Mucosa of gallbladder (tissue), 1 donor: ENCODE results near the gene EML1. TPM values are rescaled to one million over a fixed set of nuclear protein-coding genes. Genes with fewer than 3 reads are reported as not detected.
"Not testable (repeated sequence)": the region's sequence is repeated elsewhere in the genome, so short reads cannot be mapped to it uniquely, and the experiment has no call there.

Experiments used
- DNase-seq: peaks from one replicate; pipeline ENCODE4 v3.0.0-alpha.2; 2020; ENCODE audit warnings: low spot score
- total RNA-seq: library from RNA; stranded (reverse); gene quantifications from one replicate; pipeline ENCODE4 v1.2.1, GENCODE V29; 2021
- donor health status: DM: no; HTN: no; CAD: no.

The EML1 gene
- total RNA-seq, 1 donor from 2014 or later = 49.9 TPM

DNA sequence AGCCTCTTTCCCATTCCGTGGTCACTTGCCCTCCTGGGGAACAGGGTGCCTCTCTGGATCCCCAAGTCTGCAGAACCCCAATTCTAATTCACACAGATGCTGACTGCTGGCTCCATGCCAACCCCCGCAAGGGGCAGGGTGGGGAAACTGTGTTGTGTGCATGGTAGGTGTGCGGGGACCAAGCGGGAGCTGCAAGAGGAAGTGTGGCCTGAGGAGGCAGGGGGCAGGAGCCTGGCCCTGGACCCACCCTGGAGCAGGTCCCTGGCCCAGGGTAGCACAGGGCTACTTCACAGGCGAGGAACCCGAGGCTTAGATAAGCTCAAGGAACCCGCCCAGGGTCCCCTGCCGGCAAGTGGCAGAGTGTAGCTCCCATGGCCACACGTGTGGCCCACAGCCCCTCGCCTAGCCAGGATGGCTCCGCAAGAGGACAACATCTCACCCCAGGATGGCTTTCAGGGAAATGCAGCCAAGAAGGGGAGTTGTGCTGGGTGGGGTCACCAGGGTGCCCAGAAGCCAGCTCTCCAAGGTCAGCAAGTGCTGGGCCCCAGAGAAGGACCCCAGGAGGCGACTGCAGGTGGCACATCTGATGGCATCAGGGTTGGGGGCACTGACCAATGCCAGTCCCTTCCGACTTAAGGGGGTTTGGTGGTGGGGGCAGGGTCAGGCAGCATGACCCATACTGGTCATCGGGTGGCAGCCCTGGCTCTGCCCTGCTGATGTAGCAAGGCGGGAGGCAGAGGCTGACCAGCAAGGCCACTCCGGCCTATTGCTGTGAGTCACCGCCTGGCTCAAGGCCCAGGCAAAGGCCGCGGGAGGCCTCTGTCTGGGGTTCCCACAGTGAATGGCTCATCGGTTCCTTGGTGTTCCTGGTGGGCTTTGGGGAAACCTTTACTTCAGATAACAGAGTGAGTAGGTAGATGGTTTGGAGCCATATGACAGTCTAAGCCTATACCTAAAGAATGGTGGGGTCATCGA is 37.3 kb upstream of the EML1 start:
- DNase-seq = peak; percentile 74

DNA sequence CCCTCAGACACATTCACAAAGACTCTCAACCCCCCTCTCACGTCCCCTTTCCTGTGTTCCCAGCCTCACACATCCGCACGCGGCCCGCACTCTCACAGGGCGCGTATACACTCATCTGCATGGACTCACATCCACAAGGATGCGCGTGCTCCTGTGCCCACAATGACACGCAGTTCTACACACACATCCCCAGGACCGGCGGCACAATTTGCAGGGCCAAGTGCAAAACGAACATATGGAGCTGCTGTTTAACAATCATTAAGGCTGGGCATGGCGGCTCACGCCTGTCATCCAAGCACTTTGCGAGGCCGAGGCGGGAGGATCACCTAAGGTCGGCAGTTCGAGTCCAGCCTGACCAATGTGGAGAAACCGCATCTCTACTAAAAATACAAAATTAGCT is 36.4 kb upstream of the EML1 start:
- DNase-seq = no peak

DNA sequence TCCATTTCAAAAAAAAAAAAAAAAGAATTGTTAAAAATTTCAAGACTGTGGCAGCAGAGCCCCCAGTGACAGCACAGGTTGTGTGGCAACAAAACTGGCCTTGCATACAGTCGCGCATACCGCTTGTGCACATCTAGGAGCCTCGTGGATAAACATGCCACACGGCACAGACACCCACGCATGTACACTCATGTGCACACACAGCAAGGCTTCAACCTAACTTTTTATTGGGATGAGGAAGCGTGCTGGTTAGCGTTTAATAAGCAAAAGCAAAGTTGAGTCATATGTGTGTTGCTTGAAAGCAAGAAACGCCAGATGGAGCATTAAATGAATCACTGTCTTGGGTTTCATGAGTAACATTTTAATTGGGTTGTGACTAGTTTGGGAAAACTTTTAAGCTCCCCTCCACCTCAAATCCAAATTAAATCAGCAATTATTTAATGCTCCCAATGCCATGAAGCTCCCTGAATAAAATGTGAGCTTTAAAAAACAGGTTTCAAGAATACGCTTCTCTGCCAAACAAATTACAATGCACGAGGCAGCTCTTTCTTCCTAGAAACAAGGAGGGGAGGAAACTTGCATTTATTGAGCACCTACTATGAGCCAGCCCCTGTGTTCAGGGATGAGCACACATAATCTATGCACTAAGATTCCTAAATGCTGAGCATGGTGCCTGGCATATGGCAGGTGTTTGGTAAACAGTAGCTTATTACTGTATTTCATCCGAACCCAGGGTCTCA is 35.7 kb upstream of the EML1 start:
- DNase-seq = no peak

DNA sequence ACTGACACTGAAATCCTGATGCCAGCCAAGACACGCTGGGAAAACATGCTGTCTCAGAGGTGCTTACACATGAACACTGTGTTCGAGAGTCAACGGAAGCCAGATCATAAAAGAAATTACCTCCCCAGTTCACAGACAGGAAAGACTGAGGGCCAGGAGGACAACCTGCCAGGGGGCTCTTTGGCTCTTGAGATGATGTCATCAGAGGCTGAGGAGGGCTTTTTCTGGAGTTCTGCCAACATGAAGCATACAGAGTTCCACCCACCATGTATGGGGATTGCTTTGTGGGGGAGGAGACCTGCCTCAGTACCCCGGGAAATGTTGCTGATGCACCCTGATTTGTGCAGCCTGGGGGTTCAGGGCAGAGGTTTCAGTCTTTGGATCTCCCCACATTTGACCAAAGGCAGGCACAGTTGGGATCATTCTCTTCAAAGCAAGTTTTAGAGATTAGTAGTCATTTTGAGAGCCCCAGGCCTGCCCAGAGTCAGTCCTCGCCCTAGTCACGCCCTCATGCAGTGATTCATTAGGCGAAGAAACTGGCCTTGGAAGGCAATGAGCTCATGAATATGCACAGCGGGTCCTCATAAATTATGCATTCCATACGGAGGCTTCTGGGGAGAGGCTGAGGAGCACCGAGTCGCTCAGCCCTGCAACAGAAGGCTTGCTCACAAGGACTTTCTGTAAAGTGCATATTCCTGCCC is 34.9 kb upstream of the EML1 start:
- DNase-seq = no peak

DNA sequence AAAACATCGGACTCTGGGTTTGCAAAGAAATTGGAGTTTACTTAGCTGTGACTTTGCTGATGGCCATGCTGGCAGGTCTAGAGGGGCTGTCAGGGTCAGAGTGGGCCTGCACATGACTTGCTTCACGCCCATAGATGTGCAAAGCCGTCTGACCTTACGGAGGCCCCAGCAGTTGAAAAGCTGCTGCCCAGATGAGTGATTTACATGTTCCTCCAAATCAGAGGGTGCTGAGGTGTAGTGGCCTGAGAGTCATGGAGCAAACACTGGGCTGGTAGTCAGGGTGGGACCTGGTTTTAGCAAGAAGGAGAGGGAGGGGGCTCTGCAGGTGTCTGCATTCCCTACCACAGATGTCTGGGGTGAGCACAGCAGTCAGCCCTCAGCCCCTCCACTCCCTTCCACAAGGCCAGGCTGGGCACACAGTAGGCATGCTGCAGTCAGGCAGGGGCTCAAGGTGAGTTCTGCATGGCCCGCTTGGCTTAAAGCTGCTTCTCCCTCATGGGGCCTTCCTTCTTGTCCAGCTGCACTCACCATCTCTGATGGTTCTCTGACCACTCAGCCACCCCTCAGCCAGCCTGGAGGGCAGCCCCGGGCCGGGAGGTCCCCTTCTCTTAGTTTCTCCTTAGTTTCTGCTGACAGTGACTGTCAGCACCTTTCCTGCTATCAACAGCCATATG is 34.2 kb upstream of the EML1 start:
- no peak for DNase-seq

DNA sequence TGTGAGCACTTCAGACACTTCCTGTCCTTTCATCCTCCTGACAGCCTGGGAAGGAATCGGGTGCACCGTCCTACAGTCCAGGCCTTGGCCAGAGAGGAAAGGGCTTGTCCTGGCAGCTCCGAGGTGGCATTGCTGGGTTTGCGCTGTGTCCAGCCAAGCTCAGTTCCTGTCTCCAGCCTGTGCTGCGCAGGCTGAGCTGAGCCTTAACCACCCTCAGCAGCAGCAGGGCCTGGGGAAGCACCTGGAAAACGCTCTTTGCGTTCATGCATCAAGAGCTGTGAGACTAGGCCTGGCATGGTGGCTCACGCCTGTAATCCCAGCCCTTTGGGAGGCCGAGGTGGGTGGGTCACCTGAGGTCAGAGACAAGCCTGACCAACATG is 33.7 kb upstream of the EML1 start:
- DNase-seq = no peak

DNA sequence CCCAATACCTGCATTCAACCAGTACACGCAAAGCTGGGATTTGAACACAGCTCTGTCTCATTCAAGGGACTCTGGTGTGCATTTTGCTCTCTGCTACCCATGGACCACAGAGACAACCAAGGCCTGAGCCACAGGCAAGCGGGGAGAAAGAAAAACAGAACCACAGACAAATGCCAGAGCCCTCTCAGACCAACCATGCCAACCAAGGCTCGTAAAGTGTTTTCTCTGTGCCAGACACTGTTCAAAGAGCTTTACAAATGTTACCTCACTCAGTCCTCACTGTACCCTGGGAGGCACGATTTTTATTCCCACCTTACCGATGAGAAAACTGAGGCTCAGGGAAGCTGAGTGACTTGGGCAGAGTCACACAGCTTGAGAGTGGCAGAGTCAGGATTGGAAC is 32.4 kb upstream of the EML1 start:
- DNase-seq = no peak

DNA sequence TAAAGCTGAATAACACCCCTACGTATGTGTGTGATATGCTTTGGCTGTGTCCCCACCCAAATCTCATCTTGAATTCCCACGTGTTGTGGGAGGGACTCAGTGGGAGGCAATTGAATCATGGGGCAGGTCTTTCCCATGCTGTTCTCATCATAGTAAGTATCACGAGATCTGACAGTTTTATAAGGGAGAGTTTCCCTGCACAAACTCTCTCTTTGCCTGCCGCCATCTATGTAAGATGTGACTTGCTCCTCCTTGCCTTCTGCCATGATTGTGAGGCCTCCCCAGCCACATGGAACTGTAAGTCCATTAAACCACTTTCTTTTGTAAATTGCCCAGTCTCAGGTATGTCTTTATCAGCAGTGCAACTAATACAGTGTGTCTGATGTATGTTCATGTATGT is 30.3 kb upstream of the EML1 start:
- not testable (repeated sequence) for DNase-seq

DNA sequence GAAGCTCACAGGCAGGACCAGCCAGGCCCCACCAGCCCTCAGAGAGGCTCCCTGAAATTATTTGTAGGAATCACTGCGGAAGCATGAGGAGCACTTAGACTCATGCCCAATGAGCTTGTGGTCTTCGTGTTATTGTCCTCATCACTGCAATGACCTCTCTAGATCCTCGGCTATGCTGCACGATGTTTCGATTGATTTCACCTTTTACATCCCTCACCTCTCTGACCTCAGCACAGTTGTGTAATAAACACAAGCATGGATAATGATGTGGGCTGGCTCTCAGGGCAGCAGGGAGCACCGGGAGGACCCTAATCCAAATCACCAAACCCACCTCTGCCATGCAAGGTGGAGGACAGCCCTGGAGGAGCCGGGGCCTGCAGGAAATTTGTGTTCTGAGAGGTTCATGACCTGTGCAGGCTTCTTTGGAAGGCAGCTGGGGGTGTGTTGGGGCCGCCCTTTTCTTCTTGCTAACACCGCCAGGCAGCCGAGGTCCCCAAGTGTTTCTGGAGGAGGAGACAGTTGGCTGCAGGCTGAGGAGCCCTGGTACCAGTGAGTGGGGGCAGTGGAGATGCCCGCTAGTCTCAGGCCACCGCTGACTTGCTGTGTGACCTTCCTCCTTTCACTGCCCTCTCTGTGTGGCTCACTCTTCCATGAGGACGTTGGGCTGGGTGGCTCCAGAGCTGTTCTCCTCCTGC is 29.5 kb upstream of the EML1 start:
- DNase-seq = no peak

DNA sequence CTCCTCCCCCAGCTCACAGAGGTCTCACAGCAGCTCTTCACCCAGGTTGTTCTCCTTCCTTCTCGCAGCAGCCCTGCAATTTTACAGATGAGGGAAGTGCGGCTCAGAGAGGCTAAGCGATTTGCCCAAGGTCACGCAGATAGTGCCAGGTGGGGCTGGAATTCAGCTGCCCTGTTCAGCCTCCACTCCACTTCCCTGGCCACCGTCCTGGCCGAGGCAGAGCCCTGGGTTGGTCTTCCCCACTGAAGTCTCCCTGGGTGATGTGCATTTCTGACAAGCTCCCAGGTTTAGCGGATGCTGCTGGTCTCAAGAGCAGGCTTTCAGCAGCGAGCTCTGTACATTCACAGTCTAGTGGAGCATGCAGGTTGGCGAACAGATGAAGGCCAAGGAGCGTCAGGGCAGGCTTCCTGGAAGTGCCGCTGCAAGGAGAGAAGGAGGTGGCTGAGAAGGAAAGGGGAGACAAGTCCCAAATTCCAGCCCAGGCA is 28.9 kb upstream of the EML1 start:
- DNase-seq = no peak

DNA sequence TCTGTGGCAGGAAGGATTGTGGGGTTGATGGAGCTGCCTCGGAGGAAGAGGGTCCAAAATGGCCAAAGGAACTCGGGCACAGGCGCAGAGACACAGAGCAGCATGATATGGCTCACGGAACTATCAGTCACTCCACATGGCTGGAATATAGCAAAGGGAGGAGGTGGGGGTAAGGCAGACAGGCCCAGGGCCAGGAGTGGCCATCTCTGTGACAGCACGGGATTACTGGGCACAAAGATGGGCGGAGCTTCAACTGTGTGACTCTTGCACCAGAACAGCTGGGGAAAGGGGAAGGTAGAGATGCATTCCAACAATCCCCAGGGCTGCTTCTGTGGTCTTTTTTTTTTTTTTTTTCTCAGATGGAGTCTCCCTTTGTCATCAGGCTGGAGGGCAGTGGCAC is 24.8 kb upstream of the EML1 start:
- no peak for DNase-seq

DNA sequence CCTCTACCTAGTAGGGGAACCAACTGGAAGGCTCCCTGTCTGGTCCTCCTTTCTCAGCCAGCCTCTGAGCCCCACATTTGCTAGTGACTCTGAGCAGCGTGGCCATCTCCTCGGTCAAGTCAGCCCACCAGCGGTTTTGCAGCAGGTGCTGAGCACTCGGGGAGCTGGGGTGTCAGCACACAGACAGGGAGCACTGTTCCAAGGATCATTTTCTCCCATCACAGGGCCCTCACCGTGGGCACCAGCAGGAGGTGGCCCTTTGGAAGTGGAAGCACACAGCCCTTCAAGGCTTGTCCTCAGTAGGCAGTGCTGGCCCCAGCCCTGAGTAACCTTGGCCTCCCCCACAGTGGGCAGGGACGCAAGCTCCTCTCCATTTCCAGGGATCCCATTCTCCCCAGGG is 24.1 kb upstream of the EML1 start:
- no peak for DNase-seq

DNA sequence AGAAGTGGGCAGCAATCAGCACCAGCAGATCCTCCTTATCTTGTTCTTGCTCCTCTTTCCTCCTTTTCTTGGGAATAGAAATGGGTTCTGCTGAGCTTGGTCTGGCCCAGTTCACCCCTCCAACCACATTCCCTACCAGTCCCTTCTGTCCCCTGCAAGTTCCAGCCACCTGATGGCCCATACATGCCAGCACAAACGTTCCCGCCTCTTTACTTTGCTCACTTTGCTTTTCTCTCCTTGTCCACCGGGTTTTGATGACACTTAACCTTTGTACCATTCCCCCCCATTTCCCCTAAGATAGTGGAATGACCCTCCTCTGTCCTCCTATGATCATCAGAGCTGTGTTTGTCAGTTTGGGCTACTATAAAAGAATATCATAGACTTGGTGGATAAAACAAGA is 23.4 kb upstream of the EML1 start:
- no peak for DNase-seq

DNA sequence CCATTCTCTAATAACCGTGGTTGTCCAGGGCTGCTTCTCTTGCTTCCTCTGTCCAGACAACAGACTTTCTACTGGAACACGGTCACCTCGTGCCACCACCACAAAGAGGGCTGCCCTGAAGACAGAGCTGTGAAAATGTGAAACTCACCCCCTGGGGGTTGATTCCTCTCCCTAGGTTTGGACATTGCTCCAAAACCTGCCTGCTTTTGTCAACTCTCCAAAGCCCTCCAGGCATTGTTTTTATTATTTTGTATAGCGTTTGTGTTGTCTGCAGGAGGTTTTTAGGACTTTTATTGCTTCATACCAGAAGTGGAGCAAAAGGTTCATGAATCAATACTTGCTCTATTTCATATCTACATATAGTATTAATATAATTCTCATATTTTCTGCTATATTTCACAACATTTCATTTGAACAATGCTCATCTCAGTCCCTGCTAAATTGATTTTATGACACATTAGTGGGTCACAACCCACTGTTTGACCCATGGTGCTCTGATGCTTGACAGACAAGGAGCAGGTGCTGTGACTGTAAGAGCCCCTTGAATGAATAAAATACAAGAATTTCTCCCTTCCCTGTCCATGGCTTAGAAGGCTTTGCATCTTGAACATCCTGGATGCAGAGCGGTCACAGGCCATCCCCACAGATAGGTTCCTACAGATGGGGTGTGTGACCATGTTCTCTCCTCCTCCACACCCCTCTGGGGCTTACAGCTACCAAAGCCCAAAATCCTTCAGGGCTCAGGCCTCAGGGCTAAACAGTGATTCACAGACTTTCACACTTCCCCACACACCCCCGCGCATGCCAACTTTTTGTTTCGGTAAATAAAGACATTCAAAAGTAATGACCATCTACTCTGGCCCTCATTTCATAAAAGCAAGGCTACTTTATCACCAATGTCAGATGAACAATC is 20.6 kb upstream of the EML1 start:
- no peak for DNase-seq

DNA sequence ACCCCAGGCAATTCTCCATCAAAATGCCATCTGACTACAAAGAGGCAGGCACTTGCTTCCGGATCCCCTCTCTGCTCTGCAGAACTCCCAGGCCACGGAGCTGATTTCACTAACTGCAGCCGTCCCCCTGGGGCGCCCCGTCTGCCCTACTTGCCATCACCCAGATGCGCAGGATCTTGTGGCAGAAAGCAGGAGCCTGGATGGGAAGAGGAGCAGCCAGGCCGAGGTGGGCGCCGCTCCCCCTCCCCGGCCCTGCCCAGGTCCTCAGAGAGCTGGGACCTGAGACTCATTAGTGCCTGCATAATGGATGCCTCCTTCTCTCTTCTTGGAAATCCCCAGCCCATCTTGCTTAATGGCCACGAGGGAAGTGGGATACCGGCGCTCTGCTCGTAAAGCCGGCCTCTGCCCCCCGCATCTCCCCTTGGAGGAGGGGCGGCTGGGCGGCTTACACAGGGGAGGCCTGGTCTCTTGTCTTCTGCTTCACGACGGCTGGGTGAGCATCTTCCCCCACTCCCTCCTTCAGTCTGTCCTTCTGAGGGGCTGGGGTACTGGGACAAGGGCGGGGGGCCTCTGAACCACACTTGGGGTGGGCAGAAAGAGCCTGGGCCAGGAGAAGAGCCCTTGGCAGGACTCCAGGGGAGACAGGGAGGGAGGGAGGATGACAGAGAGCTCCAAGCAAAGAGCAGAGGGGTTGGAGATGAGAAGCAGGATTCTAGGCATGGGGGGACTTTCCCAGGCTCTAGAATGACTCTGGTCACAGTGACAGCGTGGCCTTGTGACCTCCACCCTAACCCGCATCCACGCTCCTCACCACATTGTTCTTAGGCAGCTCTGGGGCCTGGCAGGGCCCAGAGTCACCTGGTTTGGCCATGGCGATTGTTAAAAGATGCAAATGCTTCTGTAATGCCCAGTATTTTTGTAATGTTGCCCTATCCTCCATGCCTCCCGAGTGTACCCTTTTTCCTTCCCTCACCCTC is 19.4 kb upstream of the EML1 start:
- DNase-seq = no peak

DNA sequence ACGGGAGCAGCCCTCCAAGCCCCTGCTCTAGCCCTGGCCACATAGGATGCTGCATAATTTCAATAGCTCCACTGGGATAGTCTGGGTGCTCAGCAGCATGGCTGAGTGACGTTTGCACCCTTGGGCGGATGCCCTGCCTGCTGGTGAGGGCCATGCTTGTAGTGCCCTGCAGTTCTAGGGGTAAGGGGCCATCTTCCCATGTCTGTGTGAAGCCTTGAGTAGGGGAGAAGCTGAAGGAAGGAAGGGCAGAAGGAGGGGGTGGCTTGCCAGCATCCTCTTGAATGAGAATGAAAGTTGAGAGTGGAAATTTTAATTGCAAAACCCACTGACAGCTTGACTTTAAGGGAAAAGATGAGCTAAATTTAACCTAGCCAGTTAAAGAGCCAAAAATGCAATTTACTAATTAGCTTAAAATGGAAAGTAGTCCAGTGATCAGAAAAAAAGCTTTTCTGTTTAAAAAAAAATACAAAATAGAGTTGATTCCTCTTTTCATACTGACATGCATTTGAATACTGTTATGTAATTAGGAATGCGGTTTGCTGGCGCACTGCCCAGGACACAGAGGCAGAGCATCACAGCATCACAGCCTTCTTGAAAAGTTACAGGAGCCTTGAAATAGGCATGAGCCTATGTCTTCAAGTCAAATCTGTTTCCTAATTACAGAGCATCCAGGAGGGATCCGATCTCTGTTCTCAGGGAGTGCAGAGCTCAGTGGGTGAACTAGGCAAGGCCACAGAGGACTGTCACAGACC is 18.5 kb upstream of the EML1 start:
- peak; percentile 62 for DNase-seq

DNA sequence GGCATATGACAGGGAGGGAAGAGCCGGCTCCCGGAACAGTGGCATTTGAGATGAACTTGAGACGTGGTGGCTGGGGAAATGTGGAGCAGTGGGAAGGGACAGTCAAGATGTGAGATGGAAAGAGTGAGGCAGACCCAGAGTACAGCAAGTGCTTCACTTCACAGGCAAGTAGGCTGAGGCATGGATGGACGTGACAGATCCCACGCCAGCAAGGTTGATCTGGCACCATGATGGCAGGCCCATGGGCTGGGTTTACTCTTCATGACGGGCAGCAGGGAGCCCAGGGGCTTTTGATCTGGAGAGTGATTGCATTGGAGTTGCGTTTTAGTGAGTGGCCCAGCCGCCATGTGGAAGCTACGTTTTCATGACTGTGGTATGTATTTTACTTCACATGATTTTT is 17.9 kb upstream of the EML1 start:
- no peak for DNase-seq

DNA sequence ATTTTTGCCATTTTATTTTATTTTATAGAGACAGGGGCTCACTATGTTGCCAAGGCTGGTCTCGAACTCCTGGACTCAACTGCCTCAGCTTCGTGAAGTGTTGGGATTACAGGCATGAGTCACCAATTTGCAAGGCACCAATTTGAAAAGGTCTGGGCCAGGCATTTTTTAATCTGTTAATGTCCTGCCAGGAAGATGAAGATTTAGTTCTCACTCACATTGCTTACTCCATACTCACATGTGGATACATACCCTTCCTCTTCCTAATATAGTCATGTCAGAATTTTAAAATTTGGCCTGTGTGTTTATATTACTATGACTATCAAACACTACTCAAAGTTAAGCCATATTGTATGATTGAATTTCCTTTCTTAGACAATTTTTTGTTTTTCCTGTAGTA is 15.3 kb upstream of the EML1 start:
- no peak for DNase-seq
